Astrocyte of the spinal cord (primary cell): ENCODE data around the gene UFC1.

Source experiments
- DNase-seq: peaks from one replicate; pipeline ENCODE4 v3.0.0; 2011; ENCODE audit warnings: low read depth, low spot score
- H3K4me3 ChIP-seq: 2 replicates; pipeline ENCODE4 v1.5.1; 2011; ENCODE audit warnings: low read depth, mild to moderate bottlenecking, low read length, moderate library complexity
- CTCF ChIP-seq: IDR thresholded peaks from 2 replicates; pipeline ENCODE4 v1.5.1; 2012; ENCODE audit warnings: low read depth, mild to moderate bottlenecking, low read length, inconsistent platforms
- in situ Hi-C: cut with HindIII; loops from 2 replicates; pipeline ENCODE4 v1.10.0; 2017; ENCODE audit warnings: low sequenced_read_pairs

The UFC1 gene

GRCh38 chr1:161177936-161178244, 24.1 kb downstream of the UFC1 start:
- no peak for TF ChIP-seq CTCF
- no peak for DNase-seq
- in situ Hi-C loops: no loop called here
- H3K4me3 ChIP-seq: peak overlapping the region; percentile 96

- in situ Hi-C loops: no loop called here
- no peak for DNase-seq
- no peak overlapping the region for H3K4me3 ChIP-seq
- TF ChIP-seq CTCF: no peak
Measured at GRCh38 chr1:161179698-161180097, 25.9 kb downstream of the UFC1 start.

GRCh38 chr1:161180639-161181038, 26.9 kb downstream of the UFC1 start:
- no peak overlapping the region for H3K4me3 ChIP-seq
- TF ChIP-seq CTCF: peak; percentile 40
- DNase-seq: no peak
- in situ Hi-C loops: no loop called here

GRCh38 chr1:161182214-161182613, 28.4 kb downstream of the UFC1 start:
- TF ChIP-seq CTCF: no peak
- H3K4me3 ChIP-seq: no peak overlapping the region
- in situ Hi-C loops: no loop called here
- DNase-seq: peak; percentile 56

GRCh38 chr1:161185282-161185682, 31.5 kb downstream of the UFC1 start:
- in situ Hi-C loops: no loop called here
- no peak overlapping the region for H3K4me3 ChIP-seq
- TF ChIP-seq CTCF: no peak
- peak; percentile 57 for DNase-seq

- in situ Hi-C loops: no loop called here
- no peak for TF ChIP-seq CTCF
- H3K4me3 ChIP-seq: no peak overlapping the region
- DNase-seq: no peak
Measured at GRCh38 chr1:161185732-161186311, 32.0 kb downstream of the UFC1 start.

GRCh38 chr1:161187311-161187710, 33.5 kb downstream of the UFC1 start:
- TF ChIP-seq CTCF: no peak
- H3K4me3 ChIP-seq: no peak overlapping the region
- no peak for DNase-seq
- in situ Hi-C loops: no loop called here
